GM12878 (cell line): ENCODE measurements around the gene ACAP1. TPM values are rescaled to one million over a fixed set of nuclear protein-coding genes. Genes with fewer than 3 reads are reported as not detected.
"Not testable (repeated sequence)": the region's sequence is repeated elsewhere in the genome, so short reads cannot be mapped to it uniquely, and the experiment has no call there.

Experiments
- ATAC-seq: fragments of 200-7000 bp; cut with Tn5 transposase; 3 replicates; pipeline ENCODE4 v1.9.1; 2020; ENCODE audit warnings: mild to moderate bottlenecking, moderate library complexity
- BruUV-seq: library from RNA; stranded (reverse); fragments of 400-500 nt; replicated peaks from 2 replicates; lab custom pipeline; 2021; lab: Mats Ljungman, UMichigan
- CTCF ChIA-PET: fragments of 300-600 bp; sonication (Branson Sonifier 250); formaldehyde crosslinking; extraction: SDS; loops from one replicate; lab custom pipeline; 2021; ENCODE audit warnings: inconsistent platforms; lab: Yijun Ruan, JAX
- POLR2A ChIA-PET: fragments of 350-600 bp; formaldehyde crosslinking; extraction: SDS; loops from one replicate; lab custom pipeline; 2021; ENCODE audit warnings: inconsistent platforms; lab: Charles Lee
- RAD21 ChIA-PET: fragments of 300-600 bp; sonication (Branson Sonifier 250); formaldehyde crosslinking; loops from one replicate; lab custom pipeline; 2023; ENCODE audit warnings: antibody characterized with exemption; ENCODE audit not compliant: unreplicated experiment; lab: Charles Lee
- SMC1A ChIA-PET: fragments of 300-600 bp; sonication (Branson Sonifier 250); formaldehyde crosslinking; loops from one replicate; lab custom pipeline; 2023; ENCODE audit not compliant: unreplicated experiment, uncharacterized antibody; lab: Charles Lee
- DNase-seq: peaks from one replicate; pipeline ENCODE4 v3.0.0-alpha.2; 2011; ENCODE audit warnings: low read depth, low spot score
- FAIRE-seq: peaks from 3 replicates; lab custom pipeline; 2011; peaks lifted over from hg19 to GRCh38; lab: Jason Lieb, UNC
- H2AFZ ChIP-seq: 2 replicates; pipeline ENCODE4 v1.6.0; 2011; ENCODE audit warnings: low read depth, low read length, control low read depth; ENCODE audit not compliant: control insufficient read depth
- H3K27ac ChIP-seq: 2 replicates; pipeline ENCODE4 v1.5.1; 2011; ENCODE audit warnings: control low read depth; ENCODE audit not compliant: control insufficient read depth, insufficient read depth
- H3K27me3 ChIP-seq, 2 experiments: replicated peaks in 1 of 2; 2 replicates each; pipeline versions ENCODE4 v1.6.0 to v1.6.1; 2011; ENCODE audit warnings: low read length in 1 of 2; ENCODE audit not compliant: control insufficient read depth in 2 of 2, insufficient read depth in 2 of 2
- H3K36me3 ChIP-seq, 2 experiments: 2 replicates each; pipeline ENCODE4 v1.5.1; 2011; ENCODE audit warnings: low read length in 1 of 2; ENCODE audit not compliant: control insufficient read depth in 2 of 2, insufficient read depth in 2 of 2
- H3K4me1 ChIP-seq: 2 replicates; pipeline ENCODE4 v1.6.1; 2011; ENCODE audit warnings: mild to moderate bottlenecking, low read length, moderate library complexity, mixed read lengths; ENCODE audit not compliant: control insufficient read depth, insufficient read depth
- H3K4me2 ChIP-seq: 2 replicates; pipeline ENCODE4 v1.6.0; 2011; ENCODE audit warnings: control low read depth; ENCODE audit not compliant: control insufficient read depth, insufficient read depth
- H3K4me3 ChIP-seq: fragments of 200-600 bp; sonication (generic); 2 replicates; pipeline ENCODE4 v1.5.1; 2016
- H3K79me2 ChIP-seq: 2 replicates; pipeline ENCODE4 v1.6.0; 2011; ENCODE audit warnings: low read length; ENCODE audit not compliant: control insufficient read depth, insufficient read depth
- H3K9ac ChIP-seq: 2 replicates; pipeline ENCODE4 v1.8.0; 2011; ENCODE audit warnings: low read length, control low read depth, mixed read lengths; ENCODE audit not compliant: control insufficient read depth, insufficient read depth
- H3K9me3 ChIP-seq: replicated peaks from 3 replicates; pipeline ENCODE4 v1.5.1; 2011; ENCODE audit warnings: mild to moderate bottlenecking, low read length; ENCODE audit not compliant: control insufficient read depth, insufficient read depth
- H4K20me1 ChIP-seq: 2 replicates; pipeline ENCODE4 v1.6.0; 2011; ENCODE audit not compliant: control insufficient read depth, insufficient read depth
- CHD1 ChIP-seq: IDR thresholded peaks from 2 replicates; pipeline ENCODE4 v1.6.1; 2012; ENCODE audit warnings: low read depth, low read length, improper control_type of control experiment
- IRF4 ChIP-seq: IDR thresholded peaks from 2 replicates; pipeline ENCODE4 v1.6.1; 2011; ENCODE audit warnings: low read depth, low read length
- KDM1A ChIP-seq: fragments of 200-600 bp; sonication (generic); IDR thresholded peaks from 2 replicates; pipeline ENCODE4 v1.6.1; 2016; ENCODE audit warnings: borderline replicate concordance
- NRF1 ChIP-seq: conservative IDR thresholded peaks from 2 replicates; pipeline ENCODE4 v1.6.1; 2011; ENCODE audit warnings: mild to moderate bottlenecking, low read depth, low read length, improper control_type of control experiment
- SPI1 ChIP-seq: IDR thresholded peaks from 2 replicates; pipeline ENCODE4 v1.6.1; 2011; ENCODE audit warnings: low read depth, mild to moderate bottlenecking, low read length, moderate library complexity, borderline replicate concordance; ENCODE audit not compliant: insufficient read depth
- WGBS: methylation state at CpG from one replicate; pipeline ENCODE4 v1.1.6; 2016; ENCODE audit warnings: low lambda C conversion rate; ENCODE audit not compliant: insufficient replicate concordance, insufficient coverage; ENCODE audit errors: missing lambda C conversion rate; 5-methylcytosine and 5-hydroxymethylcytosine counted together
- in situ Hi-C: fragments of 300-500 bp; cut with MboI; formaldehyde crosslinking; loops from 9 replicates; pipeline ENCODE4 v1.14.3; 2018; ENCODE audit warnings: mixed read lengths
- intact Hi-C: fragments of 100-400 bp; cut with micrococcal nuclease; formaldehyde crosslinking; loops from one replicate; pipeline ENCODE4 v1.14.2; 2022; ENCODE audit not compliant: unreplicated experiment
- polyA plus RNA-seq, 11 experiments: library from polyadenylated mRNA; depleted of rRNA in 4 of 11; unstranded in 6 of 11; stranded (reverse) in 5 of 11; fragments of >200 nt; fragmentation: Nextera tagmentation in 4 of 11; fragmentation: Illumina TruSeq in 1 of 11; extraction: Ambion mirVana in 4 of 11; extraction: Trizol in 1 of 11; gene quantifications; 1 replicate in 1 of 11; 2 replicates in 10 of 11; pipeline versions ENCODE4 v1.2.1 to v1.2.3, GENCODE V29; 2011 to 2016; ENCODE audit warnings: inconsistent platforms in 2 of 11, missing spikeins in 2 of 11, low read depth in 1 of 11
- total RNA-seq, 4 experiments: library from RNA; depleted of rRNA in 3 of 4; stranded (reverse); fragments of >200 nt in 3 of 4; fragmentation: Illumina TruSeq in 1 of 4; extraction: Trizol in 1 of 4; gene quantifications; 2 replicates each; pipeline versions ENCODE4 v1.2.1 to v1.2.3, GENCODE V29; 2013 to 2021
- TF ChIP-seq, protein P1 (sequence below): fragments of 150-350 bp; IDR thresholded peaks from 2 replicates; pipeline ENCODE4 v1.6.1; 2016; ENCODE audit warnings: low read depth, low read length
- TF ChIP-seq, protein P2 (sequence below): fragments of 450-650 bp; IDR thresholded peaks from 2 replicates; pipeline ENCODE4 v1.6.1; 2017; ENCODE audit warnings: antibody characterized with exemption, mild to moderate bottlenecking, moderate library complexity

The ACAP1 gene
- total and polyA plus RNA-seq, 10 of the 15 experiments (the other 5 are each of a cell fraction or from before 2014, with no cell fraction given) = 5.7 to 245 (median 118) TPM

DNA sequence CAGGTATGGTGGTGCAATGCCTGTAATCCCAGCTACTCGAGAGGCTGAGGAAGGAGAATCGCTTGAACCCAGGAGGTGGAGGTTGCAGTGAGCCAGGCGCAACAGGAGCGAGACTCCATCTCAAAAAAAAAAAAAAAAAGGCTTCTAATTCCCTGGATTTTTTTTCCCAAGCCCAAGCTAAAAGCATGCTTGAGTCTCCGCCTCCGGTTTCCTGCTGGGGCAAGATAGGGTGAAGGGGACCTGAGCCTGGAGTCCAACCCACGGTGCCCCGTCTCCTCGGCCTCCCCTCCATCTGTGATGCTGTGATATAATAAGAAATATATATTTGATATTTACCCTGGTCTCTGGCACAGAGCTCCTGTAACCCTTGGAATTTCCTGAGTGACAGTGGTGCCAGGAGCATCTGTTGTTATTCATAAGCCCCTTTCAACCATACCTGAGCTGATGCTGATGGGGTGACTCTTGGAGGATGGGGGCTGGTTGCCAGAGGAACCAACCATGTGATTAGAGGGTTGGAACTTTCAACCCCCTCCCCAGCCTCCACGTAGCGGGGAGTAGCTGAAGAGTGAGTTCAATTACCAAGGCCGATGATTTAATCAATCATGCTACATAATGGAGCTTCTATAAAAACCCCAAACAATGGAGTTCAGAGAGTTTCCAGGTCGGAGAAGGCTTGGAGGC lies 31.7 kb downstream of the ACAP1 start (continued):
- no peak for TF ChIP-seq KDM1A
- TF ChIP-seq NRF1 = no peak
- TF ChIP-seq, protein P1, sequence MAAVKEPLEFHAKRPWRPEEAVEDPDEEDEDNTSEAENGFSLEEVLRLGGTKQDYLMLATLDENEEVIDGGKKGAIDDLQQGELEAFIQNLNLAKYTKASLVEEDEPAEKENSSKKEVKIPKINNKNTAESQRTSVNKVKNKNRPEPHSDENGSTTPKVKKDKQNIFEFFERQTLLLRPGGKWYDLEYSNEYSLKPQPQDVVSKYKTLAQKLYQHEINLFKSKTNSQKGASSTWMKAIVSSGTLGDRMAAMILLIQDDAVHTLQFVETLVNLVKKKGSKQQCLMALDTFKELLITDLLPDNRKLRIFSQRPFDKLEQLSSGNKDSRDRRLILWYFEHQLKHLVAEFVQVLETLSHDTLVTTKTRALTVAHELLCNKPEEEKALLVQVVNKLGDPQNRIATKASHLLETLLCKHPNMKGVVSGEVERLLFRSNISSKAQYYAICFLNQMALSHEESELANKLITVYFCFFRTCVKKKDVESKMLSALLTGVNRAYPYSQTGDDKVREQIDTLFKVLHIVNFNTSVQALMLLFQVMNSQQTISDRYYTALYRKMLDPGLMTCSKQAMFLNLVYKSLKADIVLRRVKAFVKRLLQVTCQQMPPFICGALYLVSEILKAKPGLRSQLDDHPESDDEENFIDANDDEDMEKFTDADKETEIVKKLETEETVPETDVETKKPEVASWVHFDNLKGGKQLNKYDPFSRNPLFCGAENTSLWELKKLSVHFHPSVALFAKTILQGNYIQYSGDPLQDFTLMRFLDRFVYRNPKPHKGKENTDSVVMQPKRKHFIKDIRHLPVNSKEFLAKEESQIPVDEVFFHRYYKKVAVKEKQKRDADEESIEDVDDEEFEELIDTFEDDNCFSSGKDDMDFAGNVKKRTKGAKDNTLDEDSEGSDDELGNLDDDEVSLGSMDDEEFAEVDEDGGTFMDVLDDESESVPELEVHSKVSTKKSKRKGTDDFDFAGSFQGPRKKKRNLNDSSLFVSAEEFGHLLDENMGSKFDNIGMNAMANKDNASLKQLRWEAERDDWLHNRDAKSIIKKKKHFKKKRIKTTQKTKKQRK = no peak
- TF ChIP-seq SPI1 = no peak
- TF ChIP-seq, protein P2, sequence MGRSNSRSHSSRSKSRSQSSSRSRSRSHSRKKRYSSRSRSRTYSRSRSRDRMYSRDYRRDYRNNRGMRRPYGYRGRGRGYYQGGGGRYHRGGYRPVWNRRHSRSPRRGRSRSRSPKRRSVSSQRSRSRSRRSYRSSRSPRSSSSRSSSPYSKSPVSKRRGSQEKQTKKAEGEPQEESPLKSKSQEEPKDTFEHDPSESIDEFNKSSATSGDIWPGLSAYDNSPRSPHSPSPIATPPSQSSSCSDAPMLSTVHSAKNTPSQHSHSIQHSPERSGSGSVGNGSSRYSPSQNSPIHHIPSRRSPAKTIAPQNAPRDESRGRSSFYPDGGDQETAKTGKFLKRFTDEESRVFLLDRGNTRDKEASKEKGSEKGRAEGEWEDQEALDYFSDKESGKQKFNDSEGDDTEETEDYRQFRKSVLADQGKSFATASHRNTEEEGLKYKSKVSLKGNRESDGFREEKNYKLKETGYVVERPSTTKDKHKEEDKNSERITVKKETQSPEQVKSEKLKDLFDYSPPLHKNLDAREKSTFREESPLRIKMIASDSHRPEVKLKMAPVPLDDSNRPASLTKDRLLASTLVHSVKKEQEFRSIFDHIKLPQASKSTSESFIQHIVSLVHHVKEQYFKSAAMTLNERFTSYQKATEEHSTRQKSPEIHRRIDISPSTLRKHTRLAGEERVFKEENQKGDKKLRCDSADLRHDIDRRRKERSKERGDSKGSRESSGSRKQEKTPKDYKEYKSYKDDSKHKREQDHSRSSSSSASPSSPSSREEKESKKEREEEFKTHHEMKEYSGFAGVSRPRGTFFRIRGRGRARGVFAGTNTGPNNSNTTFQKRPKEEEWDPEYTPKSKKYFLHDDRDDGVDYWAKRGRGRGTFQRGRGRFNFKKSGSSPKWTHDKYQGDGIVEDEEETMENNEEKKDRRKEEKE = no peak
- TF ChIP-seq IRF4 = no peak
- no peak for TF ChIP-seq CHD1
- TF ChIP-seq, all 136 proteins: peak for 0

DNA sequence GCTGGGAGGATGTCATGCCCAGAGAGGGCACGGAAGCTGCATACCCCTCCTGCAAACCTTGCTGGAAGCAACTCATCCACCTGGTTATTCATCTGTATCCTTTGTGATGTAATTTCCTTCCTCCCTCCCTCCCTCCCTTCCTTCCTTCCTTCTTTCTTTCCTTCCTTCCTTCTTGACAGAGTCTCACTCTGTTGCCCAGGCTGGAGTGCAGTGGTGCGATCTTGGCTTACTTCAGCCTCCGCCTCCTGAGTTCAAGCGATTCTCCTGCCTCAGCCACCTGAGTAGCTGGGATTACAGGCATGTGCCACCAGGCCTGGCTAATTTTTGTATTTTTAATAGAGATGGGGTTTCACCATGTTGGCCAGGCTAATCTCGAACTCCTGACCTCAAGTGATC lies 32.3 kb downstream of the ACAP1 start:
- H3K9me3 ChIP-seq, FAIRE-seq, H3K9ac ChIP-seq, in situ Hi-C loops, H3K4me1 ChIP-seq, DNase-seq, BruUV-seq, H2AFZ ChIP-seq, intact Hi-C loops, RAD21 ChIA-PET, H3K4me2 ChIP-seq, H3K36me3 ChIP-seq, POLR2A ChIA-PET, SMC1A ChIA-PET, H3K4me3 ChIP-seq, H3K27ac ChIP-seq, H4K20me1 ChIP-seq, ATAC-seq, H3K27me3 ChIP-seq, H3K79me2 ChIP-seq: not testable (repeated sequence)
- CTCF ChIA-PET = interaction anchor here (1.1 to 1.6 kb wide), 2 partner anchors 13 to 14 kb away, joined by 5 to 6 read pairs; partner anchors contain the start of gene TMEM95
- 60% methylated on average over 5 of the region's 5 CpGs for WGBS
